Measurements from ENCODE around the gene SYNE1.
"Not testable (repeated sequence)": the region's sequence is repeated elsewhere in the genome, so short reads cannot be mapped to it uniquely, and the experiment has no call there.

The SYNE1 gene

GRCh38 chr6:152614776-152615175 is 22.4 kb downstream of the SYNE1 start:
- not testable (repeated sequence) for DNase-seq (ENCODE audit: low read depth, low spot score)

- DNase-seq (ENCODE audit: low read depth, low spot score) = no peak
Observed at GRCh38 chr6:152609125-152609670, 28.0 kb downstream of the SYNE1 start.

DNA sequence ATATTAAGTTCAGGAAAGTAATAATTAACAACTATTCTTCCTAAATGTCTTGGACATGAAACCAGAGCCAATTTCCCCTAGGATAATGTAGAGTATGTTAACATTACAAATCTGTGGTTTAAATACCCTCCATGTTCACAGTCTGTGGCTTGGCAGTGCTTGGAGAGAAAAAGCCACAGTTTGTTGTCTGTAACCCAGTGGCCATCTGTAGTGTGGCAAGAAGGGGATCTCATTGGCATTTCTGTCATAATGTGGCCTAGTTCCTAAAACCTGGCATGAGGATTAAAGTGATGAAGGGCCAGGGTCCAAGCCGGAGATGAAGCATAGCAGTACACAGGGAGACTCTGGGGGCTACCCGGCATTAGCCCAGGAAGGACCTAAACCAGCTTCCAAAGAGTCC is 31.2 kb downstream of the SYNE1 start:
- no peak for DNase-seq (ENCODE audit: low read depth, low spot score)

GRCh38 chr6:152605342-152605741 is 31.8 kb downstream of the SYNE1 start:
- no peak for DNase-seq (ENCODE audit: low read depth, low spot score)

GRCh38 chr6:152603911-152604310 is 33.3 kb downstream of the SYNE1 start:
- no peak for DNase-seq (ENCODE audit: low read depth, low spot score)

DNA sequence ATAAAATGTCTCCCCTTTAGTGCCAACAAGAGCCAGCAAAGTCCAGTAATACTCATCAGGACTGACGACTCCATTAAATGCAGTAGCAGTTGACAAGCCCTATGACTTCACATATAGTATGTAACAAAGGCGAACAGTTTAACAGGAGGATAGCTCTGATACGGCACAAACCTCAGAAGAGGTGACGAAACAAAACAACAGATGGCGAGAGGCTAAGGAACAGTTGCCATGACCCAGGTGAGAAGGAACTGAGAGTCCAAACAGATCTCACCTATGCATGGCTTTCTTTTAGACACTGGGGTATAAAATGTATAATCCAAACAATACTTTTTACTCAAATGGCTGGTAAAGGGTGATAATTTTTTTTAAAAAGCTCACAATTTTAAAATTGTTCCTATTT is 37.1 kb downstream of the SYNE1 start:
- no peak for DNase-seq (ENCODE audit: low read depth, low spot score)

DNA sequence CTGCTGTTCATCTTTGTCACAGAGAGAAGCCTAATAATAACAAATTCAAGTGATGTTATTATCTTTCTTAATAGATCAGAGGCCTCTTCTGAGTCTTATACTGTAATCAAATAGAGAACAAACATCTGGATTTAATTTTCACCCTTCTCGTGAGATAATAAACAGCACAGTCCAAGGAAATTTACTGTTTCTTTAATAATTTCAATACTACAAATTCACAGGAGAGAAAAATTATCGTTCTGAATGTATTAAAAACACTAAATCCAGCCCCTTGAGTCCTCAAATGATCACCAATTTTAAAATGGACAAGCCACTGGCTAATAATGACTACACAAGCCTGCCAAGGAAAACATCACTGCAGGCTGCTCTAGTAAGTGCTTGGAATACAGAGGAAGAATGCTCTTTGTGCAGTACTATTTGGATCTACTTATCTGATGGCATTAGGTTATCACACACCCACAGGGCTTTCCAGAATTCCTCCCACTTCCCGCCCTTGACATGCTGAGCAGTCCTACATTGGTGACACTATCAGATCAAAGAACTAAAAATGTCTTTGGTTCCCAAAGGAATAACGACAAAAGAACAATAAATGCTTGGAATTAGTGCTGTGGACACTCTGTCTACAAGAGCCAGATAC is 38.1 kb downstream of the SYNE1 start:
- no peak for DNase-seq (ENCODE audit: low read depth, low spot score)

GRCh38 chr6:152598421-152598820 is 38.7 kb downstream of the SYNE1 start:
- DNase-seq (ENCODE audit: low read depth, low spot score) = no peak

DNA sequence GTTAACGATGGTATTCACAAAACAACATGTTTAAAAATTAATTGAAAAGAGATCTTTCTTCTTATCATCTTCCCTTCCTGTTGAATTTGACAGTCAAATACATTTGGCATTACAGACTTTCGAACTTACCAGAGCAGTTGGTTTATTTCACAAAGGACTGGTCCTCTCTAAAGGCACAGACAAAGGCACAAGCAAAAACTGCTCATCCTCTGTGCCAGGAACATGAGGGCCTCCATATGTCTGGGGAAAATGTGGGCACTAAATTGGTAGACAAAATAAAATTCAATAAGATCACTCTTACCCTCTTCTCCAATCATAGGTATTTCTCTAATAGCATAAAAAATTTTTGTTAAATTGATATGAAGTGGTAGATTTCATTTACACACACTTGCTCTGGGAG is 40.4 kb downstream of the SYNE1 start:
- DNase-seq (ENCODE audit: low read depth, low spot score) = no peak

DNA sequence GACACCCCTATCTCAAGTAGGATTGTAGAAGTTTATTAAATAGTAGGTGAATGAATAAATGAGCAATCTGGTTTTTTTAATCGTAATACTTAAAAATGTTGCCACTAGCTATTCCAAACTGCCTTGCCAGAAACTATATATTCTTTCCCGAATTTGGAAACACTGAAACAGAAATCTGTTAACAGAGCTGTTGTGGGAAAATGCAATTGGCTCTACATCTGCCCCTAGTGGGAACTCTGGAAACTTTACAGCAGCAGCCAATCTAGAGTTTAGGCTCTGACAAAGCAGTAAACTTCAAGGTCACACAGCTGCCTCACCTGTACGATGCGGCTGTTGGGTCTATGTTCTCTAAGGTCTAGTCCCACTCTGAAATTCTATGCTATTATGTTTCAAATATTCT is 41.7 kb downstream of the SYNE1 start:
- DNase-seq (ENCODE audit: low read depth, low spot score) = no peak

DNA sequence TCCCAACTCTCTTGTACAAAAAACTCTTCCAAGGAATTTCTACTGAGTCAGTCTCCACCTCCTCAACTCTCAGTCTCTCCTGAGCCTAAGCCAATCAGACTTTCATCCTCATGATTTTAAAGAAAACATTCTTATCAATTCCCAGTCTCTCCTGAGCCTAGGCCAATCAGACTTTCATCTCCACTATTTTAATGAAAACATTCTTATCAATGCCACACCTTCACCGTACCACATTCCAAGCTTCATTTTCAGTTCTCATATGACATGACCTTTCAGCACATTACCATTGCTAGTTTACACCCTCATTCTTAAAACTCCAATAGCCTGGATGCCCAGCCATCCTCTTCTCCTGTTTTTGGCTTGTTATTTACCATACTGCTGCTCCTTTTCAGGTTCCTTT is 42.5 kb downstream of the SYNE1 start:
- DNase-seq (ENCODE audit: low read depth, low spot score) = no peak

GRCh38 chr6:152588456-152588855 is 48.7 kb downstream of the SYNE1 start:
- DNase-seq (ENCODE audit: low read depth, low spot score) = no peak

- DNase-seq (ENCODE audit: low read depth, low spot score) = no peak
Observed at GRCh38 chr6:152587473-152587872, 49.7 kb downstream of the SYNE1 start.

GRCh38 chr6:152585236-152585635 is 51.9 kb downstream of the SYNE1 start:
- DNase-seq (ENCODE audit: low read depth, low spot score) = no peak

GRCh38 chr6:152583888-152584287 is 53.3 kb downstream of the SYNE1 start:
- DNase-seq (ENCODE audit: low read depth, low spot score) = no peak

DNA sequence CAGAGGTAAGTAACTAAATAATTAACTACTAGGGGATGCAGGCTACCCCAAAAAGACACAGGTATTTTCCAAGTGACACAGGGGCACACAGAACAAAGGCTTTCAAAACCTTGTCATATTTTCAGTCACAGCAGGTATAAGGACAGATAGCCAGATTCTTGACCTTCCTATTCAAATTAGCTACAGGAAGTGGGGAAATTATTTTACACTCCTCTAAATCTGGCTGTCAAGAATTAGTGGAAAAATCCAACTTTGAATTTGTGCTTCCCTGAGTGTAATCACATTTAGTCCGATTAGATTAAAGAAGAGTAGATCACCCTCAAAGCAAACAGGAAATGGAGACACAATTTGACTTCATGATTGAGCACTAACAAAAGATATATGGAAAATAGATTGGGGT is 60.6 kb downstream of the SYNE1 start:
- no peak for DNase-seq (ENCODE audit: low read depth, low spot score)

- DNase-seq (ENCODE audit: low read depth, low spot score) = no peak
Observed at GRCh38 chr6:152575621-152576150, 61.5 kb downstream of the SYNE1 start.

- no peak for DNase-seq (ENCODE audit: low read depth, low spot score)
Observed at GRCh38 chr6:152575161-152575560, 62.0 kb downstream of the SYNE1 start.

GRCh38 chr6:152573762-152574161 is 63.4 kb downstream of the SYNE1 start:
- DNase-seq (ENCODE audit: low read depth, low spot score) = no peak

DNA sequence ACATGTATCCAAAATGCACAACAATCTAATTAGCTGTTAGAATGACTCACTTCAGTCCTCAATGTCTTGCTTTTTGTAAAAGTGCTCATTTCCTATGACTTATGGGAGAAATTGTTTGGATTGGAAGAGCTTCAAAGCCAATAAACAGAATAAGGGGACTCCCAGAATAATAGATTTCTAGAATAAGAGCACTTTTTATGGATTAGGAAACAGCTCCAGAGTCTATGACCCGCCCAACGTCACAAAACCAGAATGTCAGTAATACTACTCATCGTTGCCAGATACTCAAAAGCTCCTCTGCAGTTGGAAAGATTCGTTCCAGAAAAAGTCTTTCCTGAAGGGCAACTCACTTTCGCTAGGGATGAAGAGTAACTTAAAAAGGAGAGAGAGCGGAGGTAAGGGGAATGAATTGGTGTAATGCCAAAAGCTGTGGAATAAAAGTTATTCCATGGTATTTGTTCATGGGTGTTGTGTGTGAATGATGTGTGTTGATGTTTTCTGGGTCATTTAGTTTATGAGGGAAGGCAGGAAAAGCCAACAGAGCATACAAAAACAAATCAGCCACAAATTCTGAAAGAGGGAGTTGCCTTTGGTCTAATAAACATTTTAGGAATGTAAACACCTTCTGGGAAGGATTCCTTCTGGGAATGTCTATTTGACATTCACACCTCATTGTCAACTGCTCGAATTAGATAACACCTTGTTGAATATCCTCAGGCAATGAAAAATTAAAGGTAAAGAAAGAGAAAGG is 64.6 kb downstream of the SYNE1 start:
- no peak for DNase-seq (ENCODE audit: low read depth, low spot score)

- DNase-seq (ENCODE audit: low read depth, low spot score) = no peak
Observed at GRCh38 chr6:152571943-152572337, 65.2 kb downstream of the SYNE1 start.

DNA sequence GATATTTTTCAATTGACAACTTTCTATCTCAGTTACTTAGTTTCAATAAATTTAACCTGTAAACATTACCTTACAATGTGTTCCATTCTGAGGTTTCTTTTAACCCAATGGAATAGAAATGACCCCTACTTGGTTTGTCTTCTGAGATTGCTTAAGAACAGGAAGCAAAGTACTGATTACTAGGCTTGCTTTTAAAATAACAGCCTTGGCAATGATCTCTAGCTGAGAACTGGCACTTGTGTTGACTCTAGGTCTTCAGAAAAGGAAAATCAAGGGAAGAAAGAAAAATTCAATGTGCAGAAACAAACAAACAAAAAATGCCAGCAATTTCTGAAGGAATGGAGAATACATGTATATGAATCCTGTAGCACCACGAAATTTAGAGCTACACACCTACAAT is 66.1 kb downstream of the SYNE1 start:
- no peak for DNase-seq (ENCODE audit: low read depth, low spot score)
